ENCODE measurements around the gene IGF2R.

GRCh38 chr6:160146454-160147145 is 177.7 kb downstream of the IGF2R start:
- TF ChIP-seq CTCF (IDR thresholded peaks at IDR 0.05) (no peak), FOXP4 (CRISPR knock-in tag; IDR thresholded peaks at IDR 0.05) (no peak), MLX (CRISPR knock-in tag; IDR thresholded peaks at IDR 0.05) (no peak), MAX (CRISPR knock-in tag; IDR thresholded peaks at IDR 0.05) (no peak), SP1 (CRISPR knock-in tag; conservative IDR thresholded peaks at IDR 0.05) (no peak), ARID4B (CRISPR knock-in tag; IDR thresholded peaks at IDR 0.05; ENCODE audit: borderline replicate concordance) (no peak), ATF3 (CRISPR knock-in tag; conservative IDR thresholded peaks at IDR 0.05) (no peak), ZBTB43 (CRISPR knock-in tag; IDR thresholded peaks at IDR 0.05) (no peak), RELA (CRISPR knock-in tag; IDR thresholded peaks at IDR 0.05; ENCODE audit: borderline replicate concordance) (no peak), ATF2 (CRISPR knock-in tag; IDR thresholded peaks at IDR 0.05; ENCODE audit: borderline replicate concordance, low read depth) (no peak), CBFB (CRISPR knock-in tag; IDR thresholded peaks at IDR 0.05; ENCODE audit: low read depth) (no peak)
